Measurements from ENCODE around the gene ZNF365. TPM values are rescaled to one million over a fixed set of nuclear protein-coding genes. Genes with fewer than 3 reads are reported as not detected.
"Not testable (repeated sequence)": the region's sequence is repeated elsewhere in the genome, so short reads cannot be mapped to it uniquely, and the experiment has no call there.

Gene ZNF365
- polyA plus RNA-seq, 1 experiment = 3.7 TPM

- TF ChIP-seq CTCF (IDR thresholded peaks at IDR 0.05; ENCODE audit: insufficient read depth, low read depth, low read length) = no peak
- CTCF ChIA-PET = no interaction called here
- Histone ChIP-seq H3K4me3 (ENCODE audit: low read depth, low read length) (no peak overlapping the region), H3K36me3 (ENCODE audit: control insufficient read depth, insufficient read depth, low read length) (no peaks in the 10 kb centered on the region), H3K27me3 (ENCODE audit: control insufficient read depth, insufficient read depth, low read length) (no peaks in the 10 kb centered on the region)
- POLR2A ChIA-PET = no interaction called here
- DNase-seq (ENCODE audit: low read depth) = no peak
These were observed 2.9 kb downstream of the ZNF365 start for GRCh38 chr10:62377026-62377415.

- Histone ChIP-seq H3K27me3 (ENCODE audit: control insufficient read depth, insufficient read depth, low read length) (no peaks in the 10 kb centered on the region), H3K4me3 (ENCODE audit: low read depth, low read length) (no peak overlapping the region), H3K36me3 (ENCODE audit: control insufficient read depth, insufficient read depth, low read length) (no peaks in the 10 kb centered on the region)
- CTCF ChIA-PET = no interaction called here
- no peak for DNase-seq (ENCODE audit: low read depth)
- TF ChIP-seq CTCF (IDR thresholded peaks at IDR 0.05; ENCODE audit: insufficient read depth, low read depth, low read length) = no peak
- POLR2A ChIA-PET = no interaction called here
These were observed 3.8 kb downstream of the ZNF365 start for GRCh38 chr10:62377966-62378365.

GRCh38 chr10:62378877-62379276 is 4.7 kb downstream of the ZNF365 start:
- H3K4me3 ChIP-seq (ENCODE audit: low read depth, low read length); CTCF ChIA-PET; H3K36me3 ChIP-seq (ENCODE audit: control insufficient read depth, insufficient read depth, low read length); H3K27me3 ChIP-seq (ENCODE audit: control insufficient read depth, insufficient read depth, low read length); POLR2A ChIA-PET; DNase-seq (ENCODE audit: low read depth): not testable (repeated sequence)

- ChIA-PET POLR2A (no interaction called here), CTCF (no interaction called here)
- no peaks in the 10 kb centered on the region for H3K27me3 ChIP-seq (ENCODE audit: control insufficient read depth, insufficient read depth, low read length)
- no peak for DNase-seq (ENCODE audit: low read depth)
- no peaks in the 10 kb centered on the region for H3K36me3 ChIP-seq (ENCODE audit: control insufficient read depth, insufficient read depth, low read length)
- TF ChIP-seq CTCF (IDR thresholded peaks at IDR 0.05; ENCODE audit: insufficient read depth, low read depth, low read length) = no peak
- no peak overlapping the region for H3K4me3 ChIP-seq (ENCODE audit: low read depth, low read length)
These were observed 5.2 kb downstream of the ZNF365 start for GRCh38 chr10:62379394-62379793.

GRCh38 chr10:62380016-62380415 is 5.8 kb downstream of the ZNF365 start:
- H3K36me3 ChIP-seq (ENCODE audit: control insufficient read depth, insufficient read depth, low read length) = no peaks in the 10 kb centered on the region
- POLR2A ChIA-PET = no interaction called here
- CTCF ChIA-PET = interaction anchor here (1.0 kb wide), 1 partner anchor 115 kb away, joined by 3 read pairs; no protein-coding TSS in a partner anchor

More at GRCh38 chr10:62380016-62380415, 5.8 kb downstream of the ZNF365 start:
- no peaks in the 10 kb centered on the region for H3K27me3 ChIP-seq (ENCODE audit: control insufficient read depth, insufficient read depth, low read length)
- peak; percentile 35 for DNase-seq (ENCODE audit: low read depth)
- no peak overlapping the region for H3K4me3 ChIP-seq (ENCODE audit: low read depth, low read length)
- TF ChIP-seq CTCF (IDR thresholded peaks at IDR 0.05; ENCODE audit: insufficient read depth, low read depth, low read length) = no peak

All from BJ (cell line).